A673 (cell line): ENCODE results near the gene SOCS3.

Experiments used
- CTCF ChIP-seq: fragments of 300-800, 200-600 bp; sonication (generic); conservative IDR thresholded peaks from 2 replicates; pipeline ENCODE4 v1.5.1; 2017; ENCODE audit warnings: low read depth, mild to moderate bottlenecking, antibody characterized with exemption, low read length, moderate library complexity, mixed read lengths
- EZH2 ChIP-seq: fragments of 200-600 bp; sonication (generic); IDR thresholded peaks from 2 replicates; pipeline ENCODE4 v1.6.1; 2017; ENCODE audit warnings: borderline replicate concordance, low read depth, mild to moderate bottlenecking, mixed read lengths, antibody characterized with exemption, low read length; ENCODE audit not compliant: poor library complexity, severe bottlenecking

- TF ChIP-seq CTCF (no peak), EZH2 (no peak)
These were observed 6.0 kb downstream of the SOCS3 start for GRCh38 chr17:78353834-78354233.
